Neural progenitor cell (in vitro differentiated cells): ENCODE data around the gene CAPZB. TPM values are rescaled to one million over a fixed set of nuclear protein-coding genes. Genes with fewer than 3 reads are reported as not detected.

Experiments used
- DNase-seq: peaks from one replicate; pipeline ENCODE4 v3.0.0-alpha.2; 2016; ENCODE audit warnings: low spot score
- H2AFZ ChIP-seq: fragments of 200-600 bp; sonication (generic); replicated peaks from 2 replicates; pipeline ENCODE4 v1.6.1; 2016; ENCODE audit warnings: antibody characterized with exemption
- H3F3A ChIP-seq: fragments of 200-600 bp; sonication (generic); 2 replicates; pipeline ENCODE4 v1.6.1; 2016; ENCODE audit warnings: antibody characterized with exemption, low read depth
- H3K27ac ChIP-seq: fragments of 200-600 bp; sonication (generic); 2 replicates; pipeline ENCODE4 v1.5.1; 2016; ENCODE audit warnings: mild to moderate bottlenecking
- H3K27me3 ChIP-seq: fragments of 200-600 bp; sonication (generic); 2 replicates; pipeline ENCODE4 v1.6.1; 2016; ENCODE audit warnings: mild to moderate bottlenecking, moderate library complexity
- H3K36me3 ChIP-seq: fragments of 200-600 bp; sonication (generic); 2 replicates; pipeline ENCODE4 v1.5.1; 2016
- H3K4me1 ChIP-seq: fragments of 200-600 bp; sonication (generic); 2 replicates; pipeline ENCODE4 v1.6.1; 2016; ENCODE audit warnings: mixed run types
- H3K4me2 ChIP-seq: fragments of 200-600 bp; sonication (generic); 2 replicates; pipeline ENCODE4 v1.6.1; 2016
- H3K4me3 ChIP-seq: fragments of 200-600 bp; sonication (generic); 2 replicates; pipeline ENCODE4 v1.5.1; 2016
- H3K79me2 ChIP-seq: fragments of 200-600 bp; sonication (generic); 2 replicates; pipeline ENCODE4 v1.6.1; 2016; ENCODE audit warnings: low read depth
- H3K9ac ChIP-seq: fragments of 200-600 bp; sonication (generic); 2 replicates; pipeline ENCODE4 v1.6.1; 2016
- H3K9me3 ChIP-seq: fragments of 200-600 bp; sonication (generic); 2 replicates; pipeline ENCODE4 v1.5.1; 2016; ENCODE audit warnings: low read depth
- H4K20me1 ChIP-seq: fragments of 200-600 bp; sonication (generic); 2 replicates; pipeline ENCODE4 v1.6.1; 2016; ENCODE audit warnings: low read depth
- H3K27ac Mint-ChIP-seq: 3 replicates; pipeline ENCODE4 v1.8.0; 2021; ENCODE audit warnings: mixed read lengths
- H3K27me3 Mint-ChIP-seq: 2 replicates; pipeline ENCODE4 v1.8.0; 2022; ENCODE audit warnings: low read depth, mild to moderate bottlenecking, inconsistent platforms, moderate library complexity, mixed read lengths; ENCODE audit not compliant: insufficient read depth
- H3K36me3 Mint-ChIP-seq: 3 replicates; pipeline ENCODE4 v1.8.0; 2021; ENCODE audit warnings: mixed read lengths
- H3K4me1 Mint-ChIP-seq: 3 replicates; pipeline ENCODE4 v1.8.0; 2021; ENCODE audit warnings: mixed read lengths
- H3K4me3 Mint-ChIP-seq: 3 replicates; pipeline ENCODE4 v1.8.0; 2021; ENCODE audit warnings: mild to moderate bottlenecking, moderate library complexity, mixed read lengths
- H3K9me3 Mint-ChIP-seq: 3 replicates; pipeline ENCODE4 v1.8.0; 2020; ENCODE audit warnings: mixed read lengths
- CTCF ChIP-seq: fragments of 200-600 bp; sonication (generic); IDR thresholded peaks from 2 replicates; pipeline ENCODE4 v1.5.1; 2017; ENCODE audit warnings: antibody characterized with exemption, mild to moderate bottlenecking
- EZH2 ChIP-seq: fragments of 200-600 bp; sonication (generic); IDR thresholded peaks from 2 replicates; pipeline ENCODE4 v1.6.1; 2017; ENCODE audit warnings: antibody characterized with exemption, mild to moderate bottlenecking, moderate library complexity
- EZH2phosphoT487 ChIP-seq: fragments of 200-600 bp; sonication (generic); IDR thresholded peaks from 2 replicates; pipeline ENCODE4 v1.6.1; 2017; ENCODE audit warnings: antibody characterized with exemption
- total RNA-seq: library from RNA; depleted of rRNA; stranded (reverse); fragments of >200 nt; gene quantifications from 2 replicates; pipeline ENCODE4 v1.2.3, GENCODE V29; 2015; ENCODE audit warnings: low replicate concordance

The CAPZB gene
- total RNA-seq, 1 donor from 2014 or later, result 134 TPM

- peaks cover 81% of the 10 kb centered on the region for H3K79me2 ChIP-seq
- H3K27me3 ChIP-seq, result no peaks in the 10 kb centered on the region
- H2AFZ ChIP-seq, result no peak overlapping the region
- no peak overlapping the region for H3K27ac Mint-ChIP-seq
- no peak overlapping the region for H3K27ac ChIP-seq
- TF ChIP-seq CTCF (peak; percentile 11), EZH2 (no peak)
- DNase-seq, result no peak
- no peaks in the 10 kb centered on the region for H3K9me3 Mint-ChIP-seq
- no peak overlapping the region for H3K4me3 ChIP-seq
- no peaks in the 10 kb centered on the region for H3K36me3 ChIP-seq
- no peak overlapping the region for H3K4me3 Mint-ChIP-seq
- H3K4me1 ChIP-seq, result peaks cover 66% of the 10 kb centered on the region
- H3F3A ChIP-seq, result peaks cover 23% of the 10 kb centered on the region
- peaks cover 7% of the 10 kb centered on the region for H3K27me3 Mint-ChIP-seq
- peaks cover 87% of the 10 kb centered on the region for H4K20me1 ChIP-seq
- peaks cover 55% of the 10 kb centered on the region for H3K4me1 Mint-ChIP-seq
- H3K9me3 ChIP-seq, result no peaks in the 10 kb centered on the region
- peaks cover 3% of the 10 kb centered on the region for H3K36me3 Mint-ChIP-seq
- no peak overlapping the region for H3K9ac ChIP-seq
- H3K4me2 ChIP-seq, result no peak overlapping the region
Observed at GRCh38 chr1:19410393-19410792, 74.9 kb downstream of the CAPZB start.

GRCh38 chr1:19409477-19410341 is 75.6 kb downstream of the CAPZB start:
- no peaks in the 10 kb centered on the region for H3K9me3 Mint-ChIP-seq

GRCh38 chr1:19407494-19408096 is 77.7 kb downstream of the CAPZB start:
- H3K36me3 Mint-ChIP-seq, result peaks cover 3% of the 10 kb centered on the region

More at GRCh38 chr1:19409477-19410341, 75.6 kb downstream of the CAPZB start:
- peaks cover 3% of the 10 kb centered on the region for H3K36me3 Mint-ChIP-seq
- Histone ChIP-seq H3K9ac (no peak overlapping the region), H4K20me1 (peaks cover 87% of the 10 kb centered on the region), H3K4me1 (peaks cover 66% of the 10 kb centered on the region), H3K79me2 (peaks cover 78% of the 10 kb centered on the region), H3K27ac (no peak overlapping the region), H3K36me3 (no peaks in the 10 kb centered on the region), H3K4me2 (no peak overlapping the region), H3K27me3 (no peaks in the 10 kb centered on the region), H3F3A (peaks cover 30% of the 10 kb centered on the region), H3K4me3 (no peak overlapping the region), H3K9me3 (no peaks in the 10 kb centered on the region), H2AFZ (no peak overlapping the region)
- peaks cover 7% of the 10 kb centered on the region for H3K27me3 Mint-ChIP-seq
- peaks cover 55% of the 10 kb centered on the region for H3K4me1 Mint-ChIP-seq
- TF ChIP-seq EZH2, result no peak
- TF ChIP-seq EZH2phosphoT487, result no peak
- TF ChIP-seq CTCF, result no peak
- DNase-seq, result no peak
- H3K4me3 Mint-ChIP-seq, result no peak overlapping the region
- no peak overlapping the region for H3K27ac Mint-ChIP-seq

More at GRCh38 chr1:19407494-19408096, 77.7 kb downstream of the CAPZB start:
- peaks cover 76% of the 10 kb centered on the region for H3K79me2 ChIP-seq
- TF ChIP-seq EZH2 (no peak), EZH2phosphoT487 (no peak), CTCF (no peak)
- no peaks in the 10 kb centered on the region for H3K9me3 ChIP-seq
- Mint-ChIP-seq H3K27ac (peak overlapping the region; percentile 20), H3K4me3 (peak overlapping the region; percentile 43), H3K4me1 (peaks cover 63% of the 10 kb centered on the region), H3K9me3 (no peaks in the 10 kb centered on the region), H3K27me3 (peaks cover 10% of the 10 kb centered on the region)
- no peak overlapping the region for H2AFZ ChIP-seq
- H3K27me3 ChIP-seq, result no peaks in the 10 kb centered on the region
- peaks cover 46% of the 10 kb centered on the region for H3F3A ChIP-seq
- H3K36me3 ChIP-seq, result no peaks in the 10 kb centered on the region
- H3K4me3 ChIP-seq, result no peak overlapping the region
- peaks cover 72% of the 10 kb centered on the region for H3K4me1 ChIP-seq
- no peak for DNase-seq
- peaks cover 87% of the 10 kb centered on the region for H4K20me1 ChIP-seq
- H3K27ac ChIP-seq, result no peak overlapping the region
- no peak overlapping the region for H3K9ac ChIP-seq
- peak overlapping the region; percentile 64 for H3K4me2 ChIP-seq
